Measurements from ENCODE around the gene CLNK.
"Not testable (repeated sequence)": the region's sequence is repeated elsewhere in the genome, so short reads cannot be mapped to it uniquely, and the experiment has no call there.

Gene CLNK

DNA sequence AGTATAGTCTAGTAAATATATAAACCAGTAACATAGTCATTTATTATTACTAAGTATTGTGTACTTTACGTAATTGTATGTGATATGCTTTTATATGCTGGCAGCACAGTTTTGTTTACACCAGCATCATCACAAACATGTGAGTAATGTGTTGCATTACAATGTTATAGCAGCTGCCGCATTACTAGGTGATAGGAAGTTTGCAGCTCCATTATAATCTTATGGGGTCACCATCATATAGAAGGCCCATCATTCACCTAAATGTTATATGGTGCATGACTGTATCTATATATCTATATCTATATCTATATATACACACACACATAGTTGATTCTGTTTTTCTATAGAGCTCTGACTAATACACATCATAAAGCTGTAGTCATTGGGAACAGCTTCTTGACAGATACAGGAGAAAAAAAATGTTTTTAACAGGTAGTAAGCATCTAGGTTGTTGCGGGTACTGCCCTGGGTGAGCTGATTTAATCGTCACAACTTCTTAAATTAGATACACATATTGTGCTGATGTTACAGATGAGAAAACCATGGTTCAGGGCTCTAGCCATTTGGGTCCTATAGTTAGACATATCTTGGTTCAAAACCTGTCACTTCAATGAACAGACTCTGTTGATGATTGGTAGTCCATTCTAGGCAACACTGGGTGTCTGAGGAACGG is 77.9 kb downstream of the CLNK start:
- no peak for DNase-seq

DNA sequence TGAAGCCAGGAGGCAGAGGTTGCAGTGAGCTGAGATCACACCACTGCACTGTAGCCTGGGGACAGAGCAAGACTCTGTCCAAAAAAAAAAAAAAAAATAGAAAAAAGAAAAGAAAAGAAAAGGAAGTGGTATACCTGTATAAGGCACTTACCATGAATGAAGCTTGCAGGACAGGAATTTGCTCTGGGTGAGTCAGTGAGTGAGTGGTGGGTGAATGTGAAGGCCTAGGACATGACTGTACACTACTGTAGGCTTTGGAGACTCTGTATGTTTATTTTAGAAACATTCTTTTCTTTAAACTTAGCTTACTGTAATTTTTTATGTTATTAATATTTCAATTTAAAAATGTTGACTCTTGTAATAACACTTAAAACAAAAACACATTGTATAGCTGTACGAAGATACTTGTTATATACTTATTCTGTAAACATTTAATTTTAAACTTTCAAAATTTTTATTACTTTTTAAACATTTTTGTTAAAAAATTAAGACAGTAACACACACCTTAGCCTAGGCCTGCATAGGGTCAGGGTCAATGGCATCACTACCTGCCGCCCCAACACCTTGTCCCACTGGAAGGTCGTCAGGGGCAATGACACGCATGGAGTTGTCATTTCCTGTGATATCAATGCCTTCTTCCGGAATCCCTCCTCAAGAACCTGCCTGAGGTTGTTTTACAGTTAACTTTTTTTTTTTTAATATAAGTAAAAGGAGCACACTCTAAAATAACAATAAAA is 78.7 kb downstream of the CLNK start:
- no peak for DNase-seq

DNA sequence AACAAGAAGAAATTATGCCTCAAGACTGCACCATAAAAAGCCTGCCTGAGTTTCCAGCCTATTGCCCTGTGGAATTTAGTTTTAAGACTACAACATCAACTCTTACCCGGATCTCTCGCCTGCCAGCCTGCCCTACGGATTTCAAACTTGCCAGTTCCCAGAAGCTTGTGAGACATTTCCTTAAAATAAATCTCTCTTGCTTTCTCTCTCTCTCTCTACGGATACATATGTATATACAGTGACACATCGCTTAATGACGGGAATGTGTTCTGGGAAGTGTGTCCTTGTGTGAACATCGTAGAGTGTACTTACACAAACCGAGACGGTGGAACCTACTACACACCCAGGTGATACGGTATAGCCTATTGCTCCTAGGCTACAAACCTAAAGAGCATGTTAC is 79.5 kb downstream of the CLNK start:
- no peak for DNase-seq

DNA sequence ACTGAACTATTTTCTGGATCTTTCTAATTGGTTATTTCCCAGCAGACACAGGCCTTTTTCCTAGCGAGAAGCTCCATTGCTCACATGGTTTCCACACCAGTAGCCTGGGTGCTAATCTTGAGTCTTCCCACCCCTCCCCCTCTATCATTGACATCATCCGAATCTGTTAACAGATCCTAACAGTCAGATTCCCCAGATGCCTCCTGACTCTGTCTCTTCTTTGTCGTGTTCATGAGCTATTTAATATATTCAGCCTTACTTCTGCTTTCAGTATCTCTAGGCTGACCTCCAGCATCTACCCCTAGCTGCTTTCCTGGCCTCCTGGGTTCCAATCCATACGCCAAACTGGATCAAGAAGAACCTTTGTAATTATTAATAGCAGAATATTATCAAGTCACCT is 85.0 kb downstream of the CLNK start:
- no peak for DNase-seq

DNA sequence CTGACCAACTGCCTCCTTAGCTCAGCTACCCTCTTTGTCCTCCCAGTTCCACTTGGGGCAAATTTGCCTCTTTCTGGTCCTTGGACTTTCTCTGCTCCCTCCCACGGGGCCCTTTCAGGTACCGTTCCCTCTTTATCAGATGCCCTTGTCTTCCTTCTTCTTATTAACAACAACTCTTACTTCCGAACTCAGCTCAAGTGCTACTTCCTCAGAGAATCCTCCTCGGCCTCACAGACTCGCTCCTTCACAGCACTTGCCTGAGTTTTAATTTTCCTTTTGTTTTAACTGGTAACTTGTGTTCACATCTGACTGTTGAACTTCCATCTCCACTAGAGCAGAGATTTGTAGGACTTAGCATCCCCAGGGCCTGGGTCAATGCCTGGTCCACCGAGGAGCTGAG is 85.7 kb downstream of the CLNK start:
- no peak for DNase-seq

DNA sequence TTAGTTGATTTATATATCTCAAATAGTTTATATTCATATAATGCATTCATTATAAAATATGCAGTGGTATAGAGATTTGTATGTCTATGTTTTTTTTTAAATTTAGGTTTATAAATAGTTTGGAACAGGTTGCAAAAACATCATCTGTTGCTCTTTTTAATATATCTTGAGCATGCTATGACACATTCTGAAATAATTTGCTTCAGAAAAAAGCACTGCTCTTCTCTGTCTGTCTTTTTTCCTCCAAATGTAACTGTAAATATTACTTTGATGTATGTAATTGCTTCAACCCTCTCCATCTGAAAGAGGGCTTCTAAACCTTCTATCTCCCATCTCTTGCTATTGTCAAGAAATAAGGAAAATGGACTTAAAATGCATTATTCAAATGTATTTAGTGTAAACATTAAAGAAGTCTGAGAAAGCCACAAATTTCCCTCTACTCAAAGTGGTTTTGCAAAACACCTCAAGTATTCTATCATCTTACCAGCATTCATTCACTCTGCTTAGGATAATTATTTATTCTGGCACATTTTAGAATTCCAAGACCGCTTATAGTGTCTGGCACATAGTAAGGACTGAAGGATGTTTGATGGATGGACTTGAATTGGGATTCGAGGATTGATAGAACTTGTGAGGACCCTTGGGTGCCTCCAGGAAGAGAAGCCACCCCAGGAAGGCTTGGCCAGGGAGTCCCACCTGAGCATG is 87.8 kb downstream of the CLNK start:
- no peak for DNase-seq

DNA sequence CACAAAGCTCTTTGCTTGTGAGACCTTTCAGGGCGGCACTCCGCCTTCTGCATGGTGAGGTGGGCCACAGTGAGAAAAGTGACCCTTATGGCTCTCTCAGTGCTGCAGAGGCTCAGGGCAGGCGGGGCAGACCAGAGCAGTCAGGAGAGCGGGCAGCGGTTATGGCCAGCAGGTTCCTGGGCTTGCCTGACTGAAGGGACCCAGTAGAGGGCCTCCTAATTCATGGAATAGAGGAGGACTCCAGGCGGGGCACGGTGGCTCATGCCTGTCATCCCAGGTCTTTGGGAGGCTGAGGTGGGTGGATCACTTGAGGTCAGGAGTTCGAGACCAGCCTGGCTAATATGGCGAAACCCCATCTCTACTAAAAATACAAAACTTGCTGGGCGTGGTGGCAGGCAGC is 91.4 kb downstream of the CLNK start:
- DNase-seq: no peak

DNA sequence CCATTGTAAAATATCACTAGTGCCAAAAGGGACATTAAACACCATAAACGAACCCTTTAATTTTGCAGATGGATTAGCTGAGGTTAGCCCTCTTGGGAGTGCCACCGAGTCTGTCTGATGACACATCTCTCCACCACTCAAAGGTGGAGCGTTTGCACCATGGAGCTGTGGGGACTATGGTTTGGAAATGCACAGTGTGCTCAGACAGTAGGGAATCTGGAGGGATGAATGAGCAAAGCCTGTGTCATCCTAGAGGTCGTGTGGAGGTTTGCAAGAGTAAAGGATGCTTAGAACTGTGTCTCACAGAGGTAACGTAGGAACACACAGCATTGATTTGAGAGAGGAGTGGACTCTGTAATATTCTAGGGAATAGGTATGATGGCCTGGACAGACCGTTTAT is 93.7 kb downstream of the CLNK start:
- DNase-seq: no peak

DNA sequence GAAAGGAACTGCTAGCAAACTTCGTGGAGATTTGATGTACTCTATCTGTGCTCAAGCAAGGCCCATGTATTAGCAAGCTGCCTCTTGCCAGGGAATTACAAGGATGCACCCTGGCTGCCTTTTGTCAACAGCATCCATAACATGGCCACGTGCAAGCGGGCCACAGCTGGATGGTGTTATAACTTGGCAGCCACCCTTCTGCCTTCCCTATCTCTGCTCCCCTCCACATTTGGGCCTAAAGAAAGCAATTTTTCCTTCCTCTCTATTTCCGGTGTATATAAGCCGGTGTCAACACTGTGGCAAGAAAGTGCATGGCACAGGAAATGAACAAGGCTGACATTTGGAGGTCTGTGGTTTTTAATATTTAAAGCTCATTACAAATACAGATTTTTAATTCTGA is 94.8 kb downstream of the CLNK start:
- DNase-seq: no peak

DNA sequence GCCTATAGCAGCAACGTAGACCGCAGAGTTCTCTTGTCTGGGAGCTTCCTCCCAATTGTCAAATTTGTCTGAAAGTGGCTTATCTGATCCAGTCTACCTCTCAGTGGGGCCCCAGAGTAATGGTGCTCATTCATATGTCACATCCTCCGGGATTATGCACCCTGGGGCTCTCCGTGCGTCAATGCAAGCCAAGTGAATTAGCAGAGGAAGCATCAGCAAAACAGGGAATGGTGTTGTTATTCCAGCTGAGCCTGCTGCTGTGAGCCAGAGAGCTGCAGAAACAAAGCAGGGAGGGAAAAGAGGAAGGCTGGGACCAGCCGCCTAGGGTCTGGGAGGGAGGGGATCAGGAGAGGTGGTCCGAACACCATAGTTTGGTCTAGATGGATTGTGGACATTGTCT is 95.2 kb downstream of the CLNK start:
- no peak for DNase-seq

DNA sequence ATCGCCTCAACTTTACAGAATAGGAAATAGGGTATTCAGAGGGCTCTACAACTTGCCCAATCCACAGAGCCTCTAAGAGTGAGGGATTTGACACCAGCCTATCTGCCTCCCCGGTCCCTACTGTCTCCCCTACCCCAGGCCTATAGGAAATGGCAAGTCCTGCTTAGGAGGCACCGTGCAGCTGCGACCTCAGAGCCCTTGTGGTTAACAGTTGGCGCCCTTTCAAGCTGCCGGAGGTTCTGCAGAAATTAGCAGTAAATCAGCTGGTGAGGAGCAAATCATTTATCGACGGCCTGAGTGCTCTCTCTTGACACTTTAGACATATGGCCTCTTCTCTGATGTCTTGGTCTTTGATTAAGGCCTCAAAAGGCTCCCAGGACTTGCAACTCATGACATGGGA is 96.9 kb downstream of the CLNK start:
- DNase-seq: peak; percentile 12

DNA sequence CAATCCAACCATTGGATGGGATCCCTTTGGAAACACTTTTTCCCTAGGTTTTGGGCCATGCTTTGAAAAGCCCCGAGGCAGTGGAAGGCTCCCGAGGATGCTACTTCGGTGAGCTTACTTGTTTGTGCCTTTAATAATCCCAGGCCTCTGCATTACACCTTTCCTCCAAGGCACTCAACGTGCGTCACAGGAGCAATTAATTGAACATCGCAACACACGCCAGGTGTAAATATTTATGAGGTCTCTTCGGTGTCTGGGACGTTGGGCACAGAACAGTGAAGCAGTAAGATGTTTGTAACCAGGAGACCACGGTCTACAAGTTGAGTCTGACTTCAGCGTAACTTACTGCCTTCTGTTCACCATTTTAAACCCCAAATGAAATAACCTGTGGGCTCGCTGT is 97.3 kb downstream of the CLNK start:
- no peak for DNase-seq

DNA sequence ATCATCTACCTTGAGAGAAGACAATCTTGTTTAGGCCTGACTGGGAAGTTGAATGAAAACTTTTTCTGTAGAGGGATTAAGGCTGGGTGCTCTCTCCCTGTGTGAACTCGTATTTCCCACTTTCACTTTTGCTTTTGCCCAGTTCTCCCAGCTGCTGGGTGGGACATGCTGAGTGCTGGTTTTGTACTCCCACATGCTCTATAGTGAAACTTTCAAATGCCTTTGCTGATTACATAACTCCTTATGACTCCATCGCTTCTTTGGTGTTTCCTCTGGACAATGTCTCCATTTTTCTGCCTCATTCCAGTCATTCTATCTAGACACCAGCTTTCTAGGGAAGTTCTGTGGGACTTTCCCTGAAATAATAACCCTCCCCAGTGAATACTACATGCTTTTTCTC is 100.5 kb downstream of the CLNK start:
- DNase-seq: no peak

DNA sequence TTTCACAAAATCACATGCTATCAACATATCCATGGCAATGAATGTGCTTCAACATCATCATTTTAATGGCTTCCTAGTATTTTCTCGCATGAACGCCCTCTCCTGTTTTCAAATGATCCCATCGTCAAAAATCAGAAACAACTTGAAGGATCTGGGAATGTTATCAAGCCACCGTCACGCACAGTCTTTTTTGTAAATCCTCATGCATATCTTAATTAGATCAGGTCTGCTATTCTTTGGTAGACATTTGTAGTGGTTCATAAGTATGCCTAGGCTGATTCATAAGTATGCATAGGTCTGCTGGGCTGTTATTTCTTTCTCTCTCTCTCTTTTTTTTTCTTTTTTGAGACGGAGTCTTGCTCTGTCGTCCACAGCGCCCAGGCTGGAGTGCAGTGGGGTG is 101.6 kb downstream of the CLNK start:
- no peak for DNase-seq

DNA sequence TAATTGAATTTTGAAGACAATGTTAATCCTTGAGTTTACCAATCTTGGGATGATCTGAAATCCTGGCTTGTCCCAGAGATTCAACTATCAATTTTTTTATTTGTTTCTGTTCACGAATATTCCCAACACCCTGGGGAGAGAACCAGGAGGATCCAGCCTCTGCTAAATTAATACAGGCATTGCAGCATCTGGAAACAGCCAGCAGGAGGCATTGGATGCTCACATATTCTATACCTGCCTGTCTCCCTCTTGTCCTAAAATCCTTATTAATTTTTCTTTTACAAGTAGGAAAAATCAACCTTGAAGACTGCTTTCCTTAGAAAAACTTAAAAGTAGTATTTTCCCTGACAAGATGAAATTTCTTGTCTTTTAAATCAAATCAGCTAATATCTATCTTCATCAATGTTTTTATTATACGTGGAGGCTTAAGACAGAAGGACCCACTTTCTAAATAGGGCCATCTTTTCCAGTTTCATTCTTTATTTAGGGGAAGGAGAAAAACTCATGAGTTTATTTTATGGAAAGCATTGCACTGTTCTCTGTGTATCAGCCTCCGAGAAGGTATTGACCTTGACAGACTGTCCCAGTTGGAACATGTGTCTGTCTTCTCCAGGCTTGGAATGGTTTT is 102.4 kb downstream of the CLNK start:
- no peak for DNase-seq

DNA sequence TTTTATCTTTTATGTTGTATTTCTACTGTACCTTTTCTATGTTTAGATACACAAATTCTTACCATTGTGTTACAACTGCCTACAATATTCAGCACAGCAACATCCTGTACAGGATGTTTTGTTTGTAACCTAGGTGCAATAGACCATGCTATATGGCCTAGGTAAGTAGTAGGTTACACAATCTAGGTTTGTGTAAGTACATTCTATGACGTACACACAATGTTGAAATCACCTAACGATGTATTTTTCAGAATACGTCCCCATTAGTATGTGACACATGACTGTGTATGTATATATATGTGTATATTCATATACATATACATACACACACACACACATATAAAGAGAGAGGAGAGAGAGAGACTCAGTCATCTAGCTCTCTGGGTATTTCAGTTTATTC is 103.5 kb downstream of the CLNK start:
- no peak for DNase-seq

DNA sequence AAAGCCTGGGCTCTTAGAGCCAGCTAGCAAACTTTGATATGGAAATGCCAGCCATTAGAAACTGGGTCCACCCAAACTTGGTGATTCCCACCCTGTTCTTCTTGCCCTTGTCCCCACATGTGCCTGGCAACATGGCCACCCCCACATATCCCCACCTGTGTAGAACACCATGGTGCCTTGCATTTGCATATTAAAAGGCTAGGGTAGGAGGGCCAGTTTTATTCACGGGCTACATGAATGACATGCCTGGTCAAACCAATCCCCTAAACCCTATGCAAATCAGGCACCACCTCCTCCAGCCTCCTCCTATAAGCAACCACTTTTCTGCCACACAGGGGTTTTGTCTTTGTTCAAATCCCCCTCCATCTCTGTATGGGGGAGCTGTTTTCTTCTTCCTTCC is 104.9 kb downstream of the CLNK start:
- DNase-seq: no peak

DNA sequence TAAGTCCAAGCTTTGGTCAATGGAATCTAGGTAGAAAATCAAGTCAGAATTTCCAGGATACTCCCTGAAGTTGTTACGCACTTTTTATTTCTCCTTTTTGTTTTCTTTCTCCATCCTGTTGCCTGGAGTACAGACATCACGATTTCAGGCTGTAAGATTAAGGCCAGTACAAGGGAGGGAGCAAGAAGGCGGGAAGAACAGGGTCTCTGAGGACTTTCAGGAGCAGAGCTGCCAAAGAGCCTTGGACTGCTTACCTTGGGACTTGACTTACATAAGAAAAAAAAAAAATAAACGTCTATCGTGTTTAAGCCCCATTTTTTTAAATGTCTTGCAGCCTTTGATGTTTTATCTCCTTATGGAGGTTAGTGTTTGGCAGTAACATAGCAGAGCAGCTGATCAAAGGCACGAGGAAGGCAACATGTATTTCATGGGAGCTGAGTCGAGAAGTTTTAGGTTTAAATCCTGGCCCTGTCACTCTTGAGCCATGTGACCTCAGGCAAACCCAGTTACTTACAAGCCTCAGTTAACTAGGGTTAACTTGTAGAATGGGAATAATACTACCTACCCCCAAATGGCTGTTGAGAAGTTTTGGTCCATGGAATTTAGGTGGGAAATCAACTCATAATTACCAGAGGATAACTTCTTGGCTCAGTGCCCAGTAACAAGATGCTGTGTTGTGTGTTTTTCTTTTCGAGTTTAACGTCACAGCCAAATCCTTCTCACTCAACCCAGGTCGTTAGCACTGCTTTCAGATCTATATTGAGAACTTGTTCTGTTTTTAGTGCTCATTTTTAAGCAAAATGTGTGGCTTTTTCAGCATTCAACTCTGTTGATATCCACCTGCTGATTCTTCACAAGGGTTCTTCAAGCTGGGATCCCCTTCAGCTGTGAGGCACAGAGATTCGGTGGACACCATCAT is 106.8 kb downstream of the CLNK start:
- DNase-seq: no peak

DNA sequence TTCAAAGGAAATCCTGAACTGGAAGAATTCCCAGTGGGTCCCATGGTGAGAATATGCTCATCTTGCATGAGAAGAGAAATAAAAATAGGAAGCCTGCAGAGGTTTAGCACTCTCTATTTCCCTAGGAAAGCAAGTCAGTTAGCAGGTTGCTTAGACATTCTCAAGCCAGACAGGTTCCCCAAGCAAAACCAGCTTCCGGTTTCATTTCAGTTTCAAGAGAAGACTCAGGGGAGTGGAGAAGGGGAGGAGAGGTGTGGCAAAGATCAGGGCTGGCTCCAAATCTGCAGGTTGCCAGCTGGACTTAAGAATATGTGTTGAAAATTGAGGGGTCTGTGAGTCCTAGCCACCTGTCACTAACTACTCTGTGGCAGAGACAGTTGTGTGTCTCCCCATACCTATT is 107.5 kb downstream of the CLNK start:
- DNase-seq: no peak

DNA sequence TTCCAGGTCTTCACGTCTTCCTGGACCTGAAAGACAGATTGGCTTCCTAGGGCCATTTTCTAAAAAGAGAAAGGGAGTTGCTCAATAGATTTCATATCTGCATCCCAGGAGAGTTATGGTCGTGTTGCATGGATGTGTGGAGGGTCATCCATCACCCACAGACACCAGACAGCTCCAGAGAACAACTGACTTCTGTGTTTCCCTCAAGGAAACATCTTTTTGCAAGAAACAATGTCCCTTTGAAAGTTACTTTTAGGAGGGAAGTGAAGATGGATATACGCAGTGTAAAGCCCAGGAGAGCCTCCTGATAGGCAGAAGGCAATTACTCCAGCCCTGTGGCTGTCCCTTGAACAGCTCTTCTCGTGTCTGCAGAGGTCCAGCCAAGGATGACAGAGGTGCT is 108.3 kb downstream of the CLNK start:
- no peak for DNase-seq

DNA sequence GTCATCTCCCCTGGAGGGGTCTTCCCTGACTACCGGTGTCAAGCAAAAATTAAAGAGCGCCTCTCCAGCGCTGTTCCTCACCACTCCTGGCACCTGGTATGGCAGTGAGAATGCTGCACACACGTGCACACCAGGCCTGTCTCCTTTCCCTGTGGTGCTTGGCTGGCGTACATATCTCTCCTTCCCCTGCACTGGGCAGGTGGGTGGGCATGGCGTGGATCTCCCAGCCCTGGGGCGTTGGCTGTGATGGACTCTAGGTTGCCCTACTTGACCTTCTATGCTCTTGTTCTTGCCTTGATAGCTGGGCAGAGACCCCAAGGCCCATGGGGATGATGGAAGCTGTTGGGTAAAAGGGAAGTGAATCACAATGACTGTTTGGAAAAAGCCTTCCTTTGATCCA is 109.2 kb downstream of the CLNK start:
- no peak for DNase-seq

DNA sequence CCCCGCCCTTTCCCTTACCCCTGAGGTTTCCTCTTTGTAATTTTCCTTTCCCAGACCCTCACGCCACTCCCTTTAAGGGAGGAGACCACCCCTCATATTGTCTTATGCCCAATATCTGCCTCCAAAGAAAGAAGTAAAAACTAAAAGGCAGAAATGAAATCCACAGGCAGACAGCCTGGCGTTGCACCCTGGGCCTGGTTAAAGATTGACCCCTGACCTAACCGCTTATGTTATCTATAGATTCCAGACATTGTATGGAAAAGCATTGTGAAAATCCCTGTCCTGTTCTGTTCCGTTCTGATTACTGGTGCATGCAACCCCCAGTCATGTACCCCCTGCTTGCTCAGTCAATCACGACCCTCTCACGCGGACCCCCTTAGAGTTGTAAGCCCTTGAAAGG is 110.0 kb downstream of the CLNK start:
- not testable (repeated sequence) for DNase-seq

DNA sequence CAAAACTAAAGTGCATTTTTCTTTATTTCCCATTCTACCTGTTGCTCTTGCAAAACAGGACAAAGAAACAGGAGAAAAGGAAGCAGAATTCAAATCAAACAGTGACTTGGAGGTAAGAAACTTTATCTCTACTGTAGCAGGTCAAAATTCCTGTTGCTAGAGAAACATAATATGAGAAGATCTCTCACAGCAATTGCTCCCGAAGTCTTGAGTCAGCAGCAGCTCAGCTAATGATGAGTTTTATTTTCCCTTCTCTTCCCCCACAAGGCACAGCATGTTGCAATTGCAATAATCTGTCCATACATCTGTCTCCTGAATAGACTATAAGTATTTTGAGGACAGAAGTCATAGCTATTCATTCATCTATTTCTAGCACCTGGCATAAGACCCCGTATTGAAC is 112.7 kb downstream of the CLNK start:
- DNase-seq: no peak
